Measurements from ENCODE around the gene POMT1.

POMT1 gene

DNA sequence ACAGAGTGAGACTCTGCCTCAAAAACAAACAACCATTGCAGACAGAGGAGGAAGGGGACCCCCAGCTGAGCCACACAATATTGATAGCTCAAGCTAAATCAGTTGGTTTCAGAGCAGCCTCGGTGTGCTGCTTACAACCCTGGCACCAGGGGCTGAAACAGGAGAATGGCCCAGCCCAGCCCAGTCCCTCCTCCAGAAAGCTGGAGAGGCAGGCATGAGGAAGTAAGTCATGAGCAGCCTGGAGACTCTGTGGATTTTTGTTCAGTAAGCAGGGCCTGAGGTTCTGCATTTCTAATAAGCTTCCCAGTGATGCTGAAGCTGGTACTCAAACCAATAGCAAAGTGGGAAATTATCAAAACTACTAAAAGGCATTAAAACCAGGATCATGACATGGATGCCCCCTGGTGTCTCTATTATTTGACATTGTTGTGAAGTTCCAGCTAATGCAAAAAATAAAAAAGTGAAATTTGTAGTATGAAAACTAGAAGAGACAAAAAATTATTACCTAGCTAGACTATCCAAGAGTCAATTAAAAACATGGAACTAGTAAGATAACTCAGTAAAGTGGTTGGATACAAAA, 56.8 kb downstream of the POMT1 start:
- no peak for DNase-seq

DNA sequence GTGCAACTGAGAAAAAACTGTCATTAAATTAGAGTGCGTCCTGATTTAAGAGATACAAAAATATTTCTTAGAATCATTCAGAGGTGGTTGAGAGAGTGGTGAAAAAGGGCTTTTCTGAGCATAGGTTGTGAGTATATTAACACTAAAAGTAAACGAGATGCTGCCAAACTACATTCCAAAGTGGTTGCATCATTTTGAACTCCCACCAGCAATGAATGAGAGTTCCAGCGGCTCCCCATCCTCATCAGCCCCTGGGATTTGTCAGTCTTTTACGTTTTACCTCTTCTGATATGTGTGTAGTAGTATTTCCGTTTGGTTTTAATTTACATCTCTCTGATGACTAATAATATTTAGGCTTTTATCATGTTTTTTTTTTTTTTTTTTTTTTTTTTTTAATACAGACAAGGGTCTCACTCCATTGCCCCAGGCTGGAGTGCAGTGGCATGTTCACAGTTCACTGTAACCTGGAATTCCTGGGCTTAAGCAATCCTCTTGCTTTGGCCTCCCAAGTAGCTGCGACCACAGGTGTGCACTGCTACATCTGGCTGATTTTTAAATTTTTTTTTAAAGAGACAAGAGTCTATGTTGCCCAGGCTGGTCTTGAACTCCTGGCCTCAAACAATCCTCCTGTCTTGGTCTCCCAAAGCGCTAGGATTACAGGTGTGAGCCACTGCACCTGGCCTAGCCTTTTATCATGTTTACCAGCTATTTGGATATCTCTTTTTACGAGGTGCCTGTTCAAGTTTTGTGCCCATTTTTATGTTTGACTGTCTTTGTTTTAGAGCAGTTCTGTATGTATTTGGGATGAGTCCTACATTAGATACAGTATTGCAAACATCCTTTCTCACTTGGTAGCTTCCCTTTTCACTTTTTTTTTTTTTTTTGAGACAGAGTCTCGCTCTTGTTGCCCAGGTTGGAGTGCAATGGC, 59.6 kb downstream of the POMT1 start:
- DNase-seq = no peak

DNA sequence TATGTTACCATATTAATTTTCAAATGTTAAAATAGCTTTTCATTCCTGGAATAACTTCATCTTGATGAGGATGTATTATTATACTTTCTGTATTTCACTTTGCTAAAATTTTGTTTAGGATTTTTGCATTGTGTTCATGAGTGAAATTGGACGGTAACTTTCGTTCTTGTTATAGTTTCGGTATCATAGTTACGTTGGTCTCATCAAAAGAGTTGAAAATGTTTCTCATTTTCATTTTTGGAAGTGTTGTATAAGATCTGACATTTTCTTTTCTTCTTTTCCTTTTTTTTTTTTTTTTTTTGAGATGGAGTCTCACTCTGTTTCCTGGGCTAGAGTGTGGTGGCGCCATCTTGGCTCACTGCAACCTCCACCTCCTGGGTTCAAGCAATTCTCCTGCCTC, 62.7 kb downstream of the POMT1 start:
- no peak for DNase-seq

DNA sequence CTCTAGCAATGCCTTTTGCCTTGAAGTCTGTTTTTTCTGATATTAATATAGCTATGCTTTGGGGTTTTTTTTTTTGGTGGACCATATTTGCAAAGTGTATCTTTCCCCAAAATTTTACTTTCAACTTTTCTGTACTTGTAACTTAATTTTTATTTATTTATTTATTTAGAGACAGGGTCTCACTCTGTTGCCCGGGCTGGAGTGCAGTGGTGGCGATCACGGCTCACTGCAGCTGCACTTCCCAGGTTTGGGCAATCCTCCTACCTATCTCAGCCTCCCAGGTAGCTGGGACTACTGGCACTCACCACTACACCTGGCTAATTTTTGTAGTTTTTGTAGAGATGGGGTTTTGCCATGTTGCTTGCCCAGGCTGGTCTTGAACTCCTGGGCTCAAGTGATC, 63.4 kb downstream of the POMT1 start:
- DNase-seq = no peak

DNA sequence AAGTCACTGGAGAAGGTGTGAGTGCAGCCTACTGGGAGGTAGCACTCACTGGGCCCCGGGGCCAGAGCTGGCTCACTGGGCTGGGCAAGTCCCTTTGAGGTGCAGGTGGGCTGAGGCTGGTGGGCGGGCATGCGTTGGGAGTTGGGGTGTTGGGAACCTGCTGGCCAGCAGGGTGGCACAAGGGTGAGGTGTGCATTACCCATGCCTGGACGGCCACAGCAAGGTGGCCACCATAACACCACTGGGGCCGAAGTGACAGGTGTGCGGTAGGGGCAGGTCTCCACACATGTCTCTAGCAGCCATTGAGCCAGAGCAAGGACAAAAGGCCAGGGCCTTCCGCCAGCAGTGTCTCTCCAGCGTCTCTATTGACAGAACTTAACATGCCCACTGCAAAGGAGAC, 65.2 kb downstream of the POMT1 start:
- no peak for DNase-seq

Data from stimulated activated naive CD4-positive, alpha-beta T cell treated with Interleukin-2 at 50 U/mL for 16 hours (primary cell).